Caki2 (cell line): ENCODE data around the gene SEMA5B. TPM values are rescaled to one million over a fixed set of nuclear protein-coding genes. Genes with fewer than 3 reads are reported as not detected.

Source experiments
- DNase-seq: peaks from one replicate; pipeline ENCODE4 v3.0.0-alpha.2; 2015; ENCODE audit warnings: low read depth
- in situ Hi-C: cut with HindIII; loops from 2 replicates; pipeline ENCODE4 v1.10.0; 2016; ENCODE audit warnings: low sequenced_read_pairs, low pct_unique_long_range_greater_than_20kb, mixed read lengths
- total RNA-seq: library from RNA; depleted of rRNA; stranded (reverse); fragments of >200 nt; shearing (Covaris generic); gene quantifications from 2 replicates; pipeline ENCODE4 v1.2.3, GENCODE V29; 2014; ENCODE audit warnings: low replicate concordance

Gene SEMA5B
- total RNA-seq, 1 experiment from 2014 or later: 0.07 TPM

DNA sequence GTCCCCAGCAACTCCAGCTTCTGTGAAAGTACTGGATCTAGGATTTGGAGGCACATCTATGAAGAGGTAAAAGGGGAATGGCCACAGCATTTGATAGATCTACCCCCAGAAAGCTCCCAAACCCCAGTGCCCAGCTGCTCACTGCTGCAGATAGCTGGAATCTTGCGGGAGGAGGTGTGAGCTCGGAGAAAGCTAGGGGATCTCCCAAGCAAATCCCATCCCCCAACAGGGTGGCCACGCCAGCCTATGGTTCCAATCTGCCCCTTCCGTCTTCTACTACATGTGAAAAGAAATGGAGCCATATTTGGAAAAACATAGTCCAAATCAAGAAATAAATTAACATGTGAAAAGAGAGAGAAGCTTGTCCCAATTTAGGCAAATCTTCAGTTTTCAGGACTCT lies 42.0 kb downstream of the SEMA5B start:
- no peak for DNase-seq
- in situ Hi-C loops: no loop called here

DNA sequence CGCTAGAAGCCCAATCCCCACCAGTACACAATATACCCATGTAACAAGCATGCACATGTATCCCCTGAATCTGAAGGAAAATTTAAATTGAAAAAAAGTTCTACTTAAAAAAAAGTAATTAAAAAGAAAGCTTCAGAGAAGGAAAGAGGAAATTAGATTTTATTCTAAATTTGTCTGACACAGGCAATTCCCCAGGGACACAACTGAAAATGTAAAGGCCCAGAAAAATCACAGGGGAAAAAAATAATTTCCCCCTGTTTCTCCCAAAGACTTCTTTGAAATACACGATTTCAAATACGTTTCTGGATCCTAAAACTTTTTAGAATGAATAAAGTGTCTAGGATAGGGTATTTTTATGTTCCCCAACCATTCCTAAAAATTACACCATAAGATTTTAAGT lies 42.9 kb downstream of the SEMA5B start:
- in situ Hi-C loops: no loop called here
- DNase-seq: no peak

DNA sequence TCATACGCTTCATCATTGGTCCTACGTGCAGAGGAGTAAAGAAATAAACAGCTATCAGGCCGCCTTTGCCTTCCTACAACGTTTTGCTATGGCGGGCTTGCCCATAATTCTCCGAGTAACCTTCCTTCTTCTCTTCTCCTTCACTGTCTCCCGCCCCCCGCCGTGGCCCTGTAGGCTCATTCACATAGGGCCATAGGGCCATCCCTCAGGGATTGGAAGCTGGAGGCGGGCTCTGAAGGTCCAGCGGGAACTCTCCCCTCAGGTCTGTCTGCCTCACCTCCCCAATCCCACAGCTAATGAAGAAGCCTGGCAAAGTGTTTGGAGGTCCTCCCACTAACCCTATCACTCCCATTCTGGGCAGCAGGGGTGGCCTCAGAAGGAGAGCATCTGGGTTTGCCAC lies 43.6 kb downstream of the SEMA5B start:
- DNase-seq: no peak
- in situ Hi-C loops: no loop called here

DNA sequence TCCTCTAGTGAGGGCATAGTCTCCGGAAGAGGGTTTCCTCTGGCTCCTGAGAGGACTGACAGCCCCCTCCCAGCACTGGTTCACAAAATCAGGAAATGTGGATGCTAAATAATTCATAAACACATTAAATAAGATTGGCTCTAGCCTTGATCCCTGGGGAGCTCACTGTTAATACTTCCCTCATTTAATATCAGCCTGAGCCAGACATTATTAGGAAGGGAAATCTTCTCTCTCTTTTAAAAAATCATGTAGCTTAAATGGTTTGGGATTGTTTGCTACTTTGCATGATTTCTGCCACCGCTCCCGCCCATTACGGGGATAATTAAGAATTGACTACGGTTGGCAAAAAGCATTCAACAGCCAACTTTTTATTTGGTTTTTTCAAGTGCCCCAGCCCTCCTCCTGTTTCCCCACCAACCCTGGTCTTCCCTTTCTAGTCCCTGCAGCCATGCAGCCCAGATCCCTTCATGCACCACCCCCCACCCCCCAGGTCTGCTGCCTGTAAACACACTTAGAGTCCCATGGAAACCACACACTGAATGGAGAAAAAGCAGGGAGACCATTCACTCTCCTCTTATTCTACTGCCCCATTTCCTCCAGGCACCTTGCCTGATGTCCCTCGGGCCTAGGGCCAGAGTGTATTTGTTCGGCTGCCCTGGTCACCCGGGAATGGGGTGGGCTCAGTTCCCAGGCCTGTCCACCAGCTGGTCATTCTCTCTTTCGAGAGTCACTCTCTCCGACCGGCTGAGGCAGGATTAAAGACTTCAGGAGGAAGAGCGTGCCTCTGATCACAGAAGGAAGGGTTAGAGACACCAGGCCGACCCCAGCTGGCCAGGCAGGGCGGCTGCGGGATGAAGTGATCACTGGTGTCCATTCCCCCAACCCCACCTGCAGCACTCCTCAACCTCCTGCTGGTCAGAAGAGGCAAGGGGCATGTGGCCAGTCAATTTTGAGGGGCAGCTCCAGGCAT lies 45.1 kb downstream of the SEMA5B start:
- no peak for DNase-seq
- in situ Hi-C loops: no loop called here

DNA sequence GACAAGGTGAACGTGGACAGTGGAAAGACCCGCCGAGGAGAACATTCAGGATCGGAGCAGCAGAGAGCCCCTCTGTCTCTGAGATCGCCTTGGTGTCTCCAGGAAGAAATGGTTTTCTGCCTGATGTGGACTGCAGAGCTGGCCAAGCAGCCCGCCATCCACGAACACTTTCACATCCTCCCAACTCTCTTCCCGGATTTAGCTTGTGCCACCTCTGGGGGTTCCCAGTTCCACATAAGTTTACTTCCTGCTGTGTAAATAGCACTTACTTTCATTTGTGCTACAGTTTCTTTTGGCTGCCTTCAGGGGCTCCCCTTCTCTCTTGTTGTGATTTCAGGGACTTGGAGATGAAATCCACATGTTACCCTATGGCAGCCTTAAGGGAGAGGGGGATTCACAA lies 48.4 kb downstream of the SEMA5B start:
- in situ Hi-C loops: no loop called here
- no peak for DNase-seq

DNA sequence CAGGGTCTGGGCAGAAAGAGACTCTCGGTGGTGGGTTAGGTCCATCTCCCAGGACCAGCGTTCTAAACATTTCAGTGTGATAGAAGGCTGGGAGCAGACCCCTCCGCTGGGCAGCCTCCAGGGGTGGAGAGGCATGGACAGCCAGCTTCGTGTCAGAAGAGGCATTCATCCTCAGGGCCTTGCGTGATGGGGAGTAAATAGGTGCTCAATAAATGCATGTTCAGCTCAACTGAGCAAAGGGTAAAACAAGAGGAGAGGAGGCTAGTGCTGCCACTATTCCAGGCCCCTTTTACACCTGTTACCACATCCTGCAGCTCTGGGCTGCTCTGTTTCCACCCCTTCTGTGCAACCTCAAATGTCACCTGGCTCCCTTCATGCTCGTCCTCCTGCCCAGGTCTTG lies 49.0 kb downstream of the SEMA5B start:
- no peak for DNase-seq
- in situ Hi-C loops: no loop called here

DNA sequence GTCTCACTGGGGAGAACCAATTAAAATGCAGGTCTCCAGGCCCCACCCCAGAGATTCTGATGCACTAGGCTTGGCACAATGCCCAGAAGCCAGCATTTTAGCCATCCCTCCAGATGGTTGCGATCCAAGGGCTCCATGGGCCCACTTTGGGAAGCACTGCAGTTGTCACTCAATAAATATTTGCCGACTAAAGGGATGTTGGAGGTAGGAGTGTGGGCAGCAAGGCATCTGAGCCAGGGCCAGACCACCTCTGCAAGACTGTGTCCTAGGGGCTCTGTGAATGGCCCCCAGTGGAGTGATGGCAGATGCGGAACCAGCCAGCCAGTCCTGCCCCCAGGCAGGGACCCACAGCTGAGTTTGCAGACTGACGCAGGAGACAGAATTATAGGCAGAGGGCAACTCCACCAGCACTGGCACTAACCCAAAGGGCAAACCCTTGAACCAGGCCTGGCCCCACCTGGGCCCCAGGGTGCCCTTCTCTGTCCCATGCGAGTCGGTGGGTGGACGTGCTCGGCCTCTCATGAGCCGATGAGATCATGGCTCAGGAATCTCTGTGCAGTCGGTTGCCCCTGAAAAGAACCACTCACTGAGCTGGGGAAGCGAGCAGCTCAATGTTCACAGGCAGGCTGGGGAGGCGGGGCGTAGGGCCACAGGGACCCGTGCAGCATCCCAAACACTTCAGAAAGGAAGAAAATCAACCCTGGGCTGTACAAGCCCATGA lies 49.7 kb downstream of the SEMA5B start:
- in situ Hi-C loops: no loop called here
- DNase-seq: peak; percentile 93

DNA sequence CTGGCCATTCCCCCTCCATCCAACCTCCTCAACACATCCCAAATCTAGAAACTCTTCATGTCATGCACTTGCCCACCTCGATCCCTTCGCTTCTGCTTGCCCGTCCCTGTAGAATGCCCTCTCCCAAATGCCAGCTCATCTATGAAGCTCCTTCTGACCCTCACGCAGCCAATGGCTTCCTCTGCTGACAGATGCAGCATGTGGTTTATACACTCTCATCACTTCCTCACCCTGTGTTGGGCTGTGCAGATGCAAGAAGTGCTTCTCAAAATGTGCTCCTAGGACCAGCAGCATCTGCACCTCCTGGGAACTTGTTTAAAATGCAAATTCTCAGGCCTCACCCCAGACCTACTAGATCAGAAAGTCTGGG lies 51.7 kb downstream of the SEMA5B start:
- in situ Hi-C loops: no loop called here
- DNase-seq: no peak

DNA sequence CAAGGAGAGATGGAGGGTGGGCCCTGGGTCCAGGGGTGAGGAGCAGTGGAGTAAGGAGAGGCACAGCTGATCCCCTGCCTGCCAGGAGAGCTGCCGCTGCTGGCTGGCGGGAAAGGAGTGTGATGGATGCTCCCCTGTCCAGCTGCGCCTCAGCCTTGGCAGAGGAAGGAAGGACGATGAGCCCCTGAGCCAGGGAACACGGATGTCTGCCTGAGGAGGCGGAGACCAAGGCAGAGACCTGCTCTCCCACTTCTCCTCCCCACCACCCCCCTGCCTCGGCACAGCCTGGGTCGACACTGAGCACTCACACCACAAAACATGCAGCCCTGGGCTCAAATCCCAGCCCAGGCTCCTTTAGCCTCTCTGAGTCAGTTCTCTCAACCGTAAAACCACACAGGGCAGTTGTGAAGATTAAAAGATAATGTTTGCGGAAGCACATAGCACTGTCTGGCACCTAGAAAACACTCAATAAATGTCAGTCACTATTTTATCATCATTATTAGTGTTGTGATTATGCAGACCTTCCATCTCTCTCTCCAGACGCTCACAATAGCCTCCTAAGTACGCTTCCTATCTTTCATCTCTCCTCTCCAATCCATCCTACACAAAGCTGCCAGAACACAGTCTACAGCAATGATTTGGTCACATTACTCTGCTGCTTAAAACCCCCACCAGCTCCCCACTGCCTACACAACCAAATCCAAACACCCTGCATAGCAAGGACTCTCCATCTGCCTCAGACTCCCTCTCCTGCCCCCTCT lies 52.2 kb downstream of the SEMA5B start:
- in situ Hi-C loops: no loop called here
- DNase-seq: peak; percentile 85

DNA sequence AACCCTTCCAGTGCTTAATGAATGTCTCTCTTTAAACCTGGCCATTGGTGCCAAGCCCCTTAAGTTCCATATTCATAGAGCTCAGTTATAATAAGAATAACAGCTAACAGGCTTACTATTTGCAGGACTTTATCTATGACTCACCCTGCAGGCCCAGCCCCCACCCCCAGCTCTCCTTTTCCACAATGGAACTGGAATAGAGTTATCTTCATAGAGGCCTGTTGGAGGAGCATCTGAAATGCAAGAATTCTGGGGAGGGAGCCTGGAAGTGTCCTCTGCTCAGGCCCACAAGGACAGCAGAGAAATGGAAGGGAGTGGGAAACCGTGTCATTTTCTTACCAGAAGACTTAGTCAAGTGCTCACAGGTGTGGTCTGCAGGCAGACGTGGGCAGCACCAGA lies 52.8 kb downstream of the SEMA5B start:
- in situ Hi-C loops: no loop called here
- no peak for DNase-seq

DNA sequence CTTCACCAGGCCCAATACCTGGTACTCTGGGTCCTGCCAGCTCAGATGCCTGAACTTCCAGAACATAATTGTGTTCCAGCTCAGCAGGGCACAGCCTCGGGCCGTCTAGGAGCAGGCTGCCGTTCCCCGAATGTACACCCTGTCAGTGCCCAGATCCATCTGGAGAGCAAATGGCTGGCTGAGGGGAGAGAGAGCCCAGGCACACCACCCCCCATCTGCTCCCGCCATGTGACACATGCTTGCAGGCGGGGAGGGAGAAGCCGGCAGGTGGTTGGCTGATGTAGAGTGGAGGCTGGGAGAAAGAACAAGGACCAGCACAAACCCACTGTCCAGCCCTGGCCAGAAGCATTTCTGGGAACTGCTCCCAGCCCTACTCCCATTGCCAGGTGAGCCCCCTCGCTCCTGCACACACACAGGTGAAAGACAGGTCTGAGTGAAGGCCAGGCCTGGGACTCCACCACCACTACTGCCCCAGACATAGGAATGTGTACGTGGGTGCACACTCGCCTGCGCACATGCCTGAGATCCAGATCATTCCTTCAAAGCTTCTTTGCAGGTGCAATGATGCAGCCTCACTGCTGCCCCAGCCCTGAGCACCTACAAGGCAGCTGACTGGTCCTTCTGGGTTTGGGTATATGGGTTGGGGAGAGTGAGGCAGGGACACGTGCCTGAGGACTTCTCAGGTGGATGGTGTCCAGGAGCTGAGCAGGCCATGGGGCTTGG lies 53.5 kb downstream of the SEMA5B start:
- DNase-seq: no peak
- in situ Hi-C loops: no loop called here

DNA sequence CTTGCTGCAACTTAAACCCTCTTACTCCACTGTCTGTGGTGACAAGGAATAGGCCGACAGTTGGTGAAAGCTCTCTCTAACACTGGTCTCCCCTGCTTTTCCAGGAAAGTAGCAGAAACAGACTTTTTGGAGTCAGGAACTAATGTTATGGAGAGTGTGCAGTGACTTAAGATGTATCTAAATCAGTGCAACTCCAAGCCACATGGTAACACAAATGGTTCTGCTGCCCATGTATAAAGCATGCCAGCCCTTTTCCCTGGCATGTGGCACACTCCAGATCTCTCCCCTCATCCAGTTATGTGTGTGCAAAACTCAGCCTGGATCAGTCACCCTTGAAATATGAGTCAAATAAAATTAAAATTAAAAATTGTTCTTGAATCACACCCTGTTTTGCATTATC lies 55.4 kb downstream of the SEMA5B start:
- DNase-seq: no peak
- in situ Hi-C loops: no loop called here

DNA sequence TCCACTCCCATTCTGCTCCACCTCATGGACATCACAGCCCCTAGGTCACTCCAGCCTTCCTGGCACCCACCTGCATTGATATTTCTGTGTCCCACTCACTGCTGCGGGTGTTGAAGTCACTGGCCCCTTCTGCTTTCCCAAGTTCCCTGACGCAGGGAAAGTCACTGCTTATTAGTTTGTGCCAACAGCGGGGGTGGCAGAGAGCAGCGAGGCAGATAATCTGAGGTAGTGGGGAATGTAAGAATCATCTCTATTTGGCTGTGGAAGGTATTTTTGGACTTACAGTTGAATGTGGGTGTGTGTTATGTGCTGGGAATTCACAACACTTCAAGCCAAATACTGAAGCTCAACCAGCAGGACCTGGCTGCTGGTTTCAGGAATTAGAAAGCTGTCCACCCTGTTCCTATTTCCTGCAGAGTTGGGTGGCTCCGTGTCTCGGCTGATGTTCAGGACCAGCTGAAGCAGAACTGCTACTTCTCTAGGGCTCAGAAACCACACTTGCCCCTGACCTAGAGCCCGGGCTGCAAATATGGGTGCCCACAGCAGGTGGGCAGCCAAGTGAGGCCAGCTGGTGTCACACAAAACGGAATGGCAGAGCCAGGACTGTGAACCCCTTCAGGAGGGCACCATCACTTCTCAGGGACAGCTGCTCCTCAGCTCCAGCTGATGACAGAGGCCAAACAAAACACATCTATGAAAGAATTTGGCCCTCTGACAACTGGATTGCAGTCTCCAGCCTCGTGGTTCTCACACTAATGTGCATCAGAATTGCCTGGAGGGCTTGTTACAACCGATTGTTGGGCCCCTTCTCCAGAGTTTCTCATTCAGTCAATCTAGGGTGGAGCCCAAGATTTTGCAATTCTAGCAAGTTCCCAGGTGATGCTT lies 57.7 kb downstream of the SEMA5B start:
- in situ Hi-C loops: no loop called here
- DNase-seq: peak; percentile 43

DNA sequence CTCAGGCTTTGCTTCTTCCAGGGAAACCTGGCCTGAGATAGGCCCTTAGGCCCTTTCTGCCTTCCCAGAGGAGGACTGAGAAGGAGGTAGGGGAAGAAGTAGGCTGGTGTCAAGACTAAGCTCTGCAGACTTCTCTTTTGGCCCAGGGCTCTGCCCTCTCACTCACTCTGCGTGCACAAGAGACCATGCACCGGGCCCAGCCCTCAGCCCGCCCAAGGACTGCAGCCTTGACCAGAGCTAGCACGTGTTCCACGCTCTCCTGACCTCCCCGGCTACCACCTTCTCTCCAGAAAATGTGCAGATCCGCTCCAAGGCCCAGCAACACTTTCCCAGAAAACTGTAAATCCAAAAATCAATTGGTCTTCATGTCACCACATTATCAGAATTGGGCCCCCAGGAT lies 59.8 kb downstream of the SEMA5B start:
- in situ Hi-C loops: no loop called here
- no peak for DNase-seq

DNA sequence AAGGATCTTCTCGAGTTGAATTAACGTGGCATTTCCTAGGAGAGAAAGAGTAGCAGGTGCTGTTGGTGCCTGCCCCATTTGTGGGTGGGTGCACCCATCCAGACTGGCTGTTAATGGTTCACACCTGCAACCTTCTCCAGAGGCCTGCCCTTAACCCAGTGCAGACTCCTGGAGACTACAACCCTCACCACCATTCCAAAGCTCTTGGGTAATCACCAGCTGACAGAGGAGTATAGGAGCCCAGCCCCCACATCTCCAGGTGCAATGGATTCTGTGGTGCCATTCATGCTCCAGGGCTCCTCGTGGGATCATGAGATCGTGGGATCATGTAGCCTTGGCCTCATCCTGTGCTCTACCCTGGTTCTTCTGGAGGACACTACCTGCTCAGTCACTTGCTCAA lies 60.2 kb downstream of the SEMA5B start:
- no peak for DNase-seq
- in situ Hi-C loops: no loop called here

DNA sequence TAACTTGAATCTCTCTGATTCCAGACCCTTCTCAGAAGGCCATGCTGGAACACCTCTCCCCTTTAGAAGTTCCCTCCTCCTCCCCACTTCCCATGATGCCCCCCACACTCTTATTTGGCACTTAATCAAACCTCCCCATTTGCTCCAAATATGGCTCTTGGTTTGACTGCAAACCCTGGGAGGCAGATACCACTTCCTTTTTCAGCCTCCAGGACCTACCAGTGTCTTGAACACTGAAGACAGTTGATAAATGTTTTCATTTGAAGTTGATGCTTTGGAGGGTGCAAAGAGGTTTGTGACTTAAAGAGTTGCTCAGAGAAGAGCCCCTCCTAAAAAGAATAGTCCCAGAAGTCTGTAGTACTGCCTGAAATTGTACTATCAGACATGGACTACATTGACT lies 61.5 kb downstream of the SEMA5B start:
- DNase-seq: no peak
- in situ Hi-C loops: no loop called here

DNA sequence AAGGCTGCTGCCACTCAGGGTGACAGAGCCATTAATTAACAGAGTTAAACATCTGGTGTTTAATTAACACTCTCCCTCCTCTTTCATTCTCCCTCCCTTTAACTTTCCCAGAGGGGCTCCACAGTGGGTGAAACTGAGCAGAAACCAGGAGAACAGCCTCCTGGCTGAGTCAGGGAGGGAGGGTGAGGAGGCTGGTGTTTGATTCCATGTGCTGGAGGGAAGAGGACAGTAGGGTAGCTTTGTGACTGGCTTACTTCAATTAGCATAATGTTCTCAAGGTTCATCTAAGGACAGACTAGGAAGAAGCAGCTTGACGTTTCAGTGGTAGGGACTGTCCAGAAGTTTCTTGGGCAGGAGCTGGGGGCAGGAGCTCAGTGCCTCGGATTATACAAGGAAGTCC lies 62.8 kb downstream of the SEMA5B start:
- in situ Hi-C loops: no loop called here
- no peak for DNase-seq
